VCaP (cell line): Measurements from ENCODE around the gene TMEM119.

ENCODE experiments used
- H3K27ac ChIP-seq: fragments of 450-650 bp; 2 replicates; pipeline ENCODE4 v1.5.1; 2017
- CTCF ChIP-seq: fragments of 450-650 bp; conservative IDR thresholded peaks from 2 replicates; pipeline ENCODE4 v1.5.1; 2017; ENCODE audit warnings: mild to moderate bottlenecking, moderate library complexity

The TMEM119 gene

GRCh38 chr12:108572166-108572790 is 25.6 kb downstream of the TMEM119 start:
- H3K27ac ChIP-seq = no peak overlapping the region
- TF ChIP-seq CTCF = no peak

GRCh38 chr12:108571609-108572165 is 26.2 kb downstream of the TMEM119 start:
- no peak overlapping the region for H3K27ac ChIP-seq
- TF ChIP-seq CTCF = no peak

GRCh38 chr12:108570743-108571608 is 26.9 kb downstream of the TMEM119 start:
- TF ChIP-seq CTCF = no peak; the same call in 1 of the 2 replicates
- no peak overlapping the region for H3K27ac ChIP-seq

- H3K27ac ChIP-seq = peak overlapping the region; percentile 66
- 0 out of 2 replicates have a peak, but pooled peaks have one; percentile 9 for TF ChIP-seq CTCF
These were observed 29.3 kb downstream of the TMEM119 start for GRCh38 chr12:108568338-108569154.

- peak overlapping the region; percentile 66 for H3K27ac ChIP-seq
- no peak for TF ChIP-seq CTCF
These were observed 30.2 kb downstream of the TMEM119 start for GRCh38 chr12:108567406-108568337.

GRCh38 chr12:108566452-108566851 is 31.4 kb downstream of the TMEM119 start:
- no peak for TF ChIP-seq CTCF
- peak overlapping the region; percentile 66 for H3K27ac ChIP-seq
